Measurements from ENCODE around the gene SACM1L.

Gene SACM1L

DNA sequence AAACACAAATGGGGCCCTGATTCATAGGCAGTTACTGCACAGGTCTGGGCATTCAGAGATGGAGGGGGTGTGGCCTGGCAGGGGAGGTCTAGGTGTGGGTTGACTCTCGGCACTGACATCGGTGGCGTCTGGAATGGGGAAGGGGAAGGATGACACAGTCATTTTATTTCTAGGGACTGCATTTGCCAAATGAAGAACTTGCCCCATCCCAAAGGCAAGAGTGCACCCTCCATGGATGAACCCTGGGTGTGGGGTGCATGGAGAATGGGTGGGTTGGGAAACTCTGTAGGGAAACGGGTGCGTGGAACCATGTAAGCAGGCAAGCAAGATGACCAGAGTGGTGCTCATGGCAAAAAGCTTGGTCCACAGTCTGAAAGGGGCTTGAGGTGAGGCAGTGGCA lies 82.6 kb downstream of the SACM1L start:
- DNase-seq (ENCODE audit: extremely low spot score): no peak
- TF ChIP-seq LEF1 (IDR thresholded peaks at IDR 0.05; ENCODE audit: borderline replicate concordance) (no peak), FOXK2 (IDR thresholded peaks at IDR 0.05) (no peak), FOXA1 (IDR thresholded peaks at IDR 0.05) (no peak), FOXM1 (IDR thresholded peaks at IDR 0.05; ENCODE audit: borderline replicate concordance) (no peak), NFRKB (IDR thresholded peaks at IDR 0.05) (no peak), SUZ12 (IDR thresholded peaks at IDR 0.05) (no peak), BHLHE40 (IDR thresholded peaks at IDR 0.05; ENCODE audit: borderline replicate concordance) (no peak), ELF4 (IDR thresholded peaks at IDR 0.05) (no peak), HDGF (IDR thresholded peaks at IDR 0.05; ENCODE audit: borderline replicate concordance) (no peak), L3MBTL2 (conservative IDR thresholded peaks at IDR 0.05) (no peak), PKNOX1 (IDR thresholded peaks at IDR 0.05) (no peak), ZNF384 (IDR thresholded peaks at IDR 0.05) (no peak), ARNT (IDR thresholded peaks at IDR 0.05) (no peak), SP1 (IDR thresholded peaks at IDR 0.05) (no peak), TARDBP (IDR thresholded peaks at IDR 0.05) (no peak), CTBP1 (IDR thresholded peaks at IDR 0.05; ENCODE audit: borderline replicate concordance) (no peak)
- ChIA-PET CTCF (no interaction called here), POLR2A (no interaction called here)

DNA sequence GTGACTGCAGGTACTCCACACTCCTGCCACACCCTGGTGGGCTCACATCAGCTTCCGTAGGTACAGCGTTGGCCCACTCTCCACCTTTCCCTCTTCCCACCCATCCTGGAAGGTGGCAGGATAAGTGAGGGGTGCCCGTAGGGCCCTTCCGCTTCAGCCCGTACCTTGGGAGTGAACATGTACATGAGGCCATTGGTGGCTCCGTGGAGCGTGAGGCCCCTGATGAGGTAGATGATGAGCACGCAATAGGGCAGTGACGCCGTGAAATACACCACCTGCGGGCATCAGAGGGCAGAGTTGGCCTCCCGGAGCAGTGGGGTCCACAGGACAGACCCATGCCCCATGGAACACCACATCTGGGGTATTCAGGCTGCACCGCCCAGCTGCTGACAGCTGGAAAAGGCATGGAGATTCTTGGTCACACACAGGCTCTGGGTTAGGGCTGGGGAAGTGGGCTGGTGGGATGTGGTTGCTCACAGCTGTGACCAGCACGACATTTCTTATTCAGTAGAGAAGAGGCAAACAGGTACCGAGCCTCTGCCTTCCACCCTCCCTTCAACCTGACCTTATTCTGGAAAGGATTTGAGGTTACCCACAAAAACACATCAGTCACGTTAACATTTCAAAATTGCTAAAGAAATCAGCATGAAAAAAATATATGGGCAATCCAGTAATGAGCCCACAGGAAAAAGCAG lies 83.3 kb downstream of the SACM1L start:
- POLR2A ChIA-PET: no interaction called here
- TF ChIP-seq CTBP1 (IDR thresholded peaks at IDR 0.05; ENCODE audit: borderline replicate concordance) (no peak), L3MBTL2 (conservative IDR thresholded peaks at IDR 0.05) (no peak), LEF1 (IDR thresholded peaks at IDR 0.05; ENCODE audit: borderline replicate concordance) (no peak), FOXK2 (IDR thresholded peaks at IDR 0.05) (no peak), FOXM1 (IDR thresholded peaks at IDR 0.05; ENCODE audit: borderline replicate concordance) (no peak), PKNOX1 (IDR thresholded peaks at IDR 0.05) (no peak), NFRKB (IDR thresholded peaks at IDR 0.05) (no peak), TARDBP (IDR thresholded peaks at IDR 0.05) (no peak), SP1 (IDR thresholded peaks at IDR 0.05) (no peak), SUZ12 (IDR thresholded peaks at IDR 0.05) (no peak), HDGF (IDR thresholded peaks at IDR 0.05; ENCODE audit: borderline replicate concordance) (no peak), BHLHE40 (IDR thresholded peaks at IDR 0.05; ENCODE audit: borderline replicate concordance) (no peak), ELF4 (IDR thresholded peaks at IDR 0.05) (no peak), ZNF384 (IDR thresholded peaks at IDR 0.05) (no peak), ARNT (IDR thresholded peaks at IDR 0.05) (no peak)
- no peak for DNase-seq (ENCODE audit: extremely low spot score)
- CTCF ChIA-PET: no interaction called here

- ChIA-PET POLR2A (no interaction called here), CTCF (no interaction called here)
- TF ChIP-seq FOXK2 (IDR thresholded peaks at IDR 0.05): no peak
- TF ChIP-seq LEF1 (IDR thresholded peaks at IDR 0.05; ENCODE audit: borderline replicate concordance): no peak
- no peak for TF ChIP-seq PKNOX1 (IDR thresholded peaks at IDR 0.05)
- TF ChIP-seq FOXM1 (IDR thresholded peaks at IDR 0.05; ENCODE audit: borderline replicate concordance): no peak
- no peak for TF ChIP-seq BHLHE40 (IDR thresholded peaks at IDR 0.05; ENCODE audit: borderline replicate concordance)
- no peak for DNase-seq (ENCODE audit: extremely low spot score)
Measured at GRCh38 chr3:45773072-45773471, 83.9 kb downstream of the SACM1L start.

GRCh38 chr3:45773714-45774449 lies 84.7 kb downstream of the SACM1L start:
- no peak for DNase-seq (ENCODE audit: extremely low spot score)
- POLR2A ChIA-PET: no interaction called here
- TF ChIP-seq CTBP1 (IDR thresholded peaks at IDR 0.05; ENCODE audit: borderline replicate concordance): no peak
- no peak for TF ChIP-seq SUZ12 (IDR thresholded peaks at IDR 0.05)
- TF ChIP-seq FOXA1 (IDR thresholded peaks at IDR 0.05): no peak
- no peak for TF ChIP-seq PKNOX1 (IDR thresholded peaks at IDR 0.05)
- CTCF ChIA-PET: interaction anchor here (1.6 kb wide), 1 partner anchor 11 kb away, joined by 3 read pairs; no protein-coding TSS in a partner anchor

DNA sequence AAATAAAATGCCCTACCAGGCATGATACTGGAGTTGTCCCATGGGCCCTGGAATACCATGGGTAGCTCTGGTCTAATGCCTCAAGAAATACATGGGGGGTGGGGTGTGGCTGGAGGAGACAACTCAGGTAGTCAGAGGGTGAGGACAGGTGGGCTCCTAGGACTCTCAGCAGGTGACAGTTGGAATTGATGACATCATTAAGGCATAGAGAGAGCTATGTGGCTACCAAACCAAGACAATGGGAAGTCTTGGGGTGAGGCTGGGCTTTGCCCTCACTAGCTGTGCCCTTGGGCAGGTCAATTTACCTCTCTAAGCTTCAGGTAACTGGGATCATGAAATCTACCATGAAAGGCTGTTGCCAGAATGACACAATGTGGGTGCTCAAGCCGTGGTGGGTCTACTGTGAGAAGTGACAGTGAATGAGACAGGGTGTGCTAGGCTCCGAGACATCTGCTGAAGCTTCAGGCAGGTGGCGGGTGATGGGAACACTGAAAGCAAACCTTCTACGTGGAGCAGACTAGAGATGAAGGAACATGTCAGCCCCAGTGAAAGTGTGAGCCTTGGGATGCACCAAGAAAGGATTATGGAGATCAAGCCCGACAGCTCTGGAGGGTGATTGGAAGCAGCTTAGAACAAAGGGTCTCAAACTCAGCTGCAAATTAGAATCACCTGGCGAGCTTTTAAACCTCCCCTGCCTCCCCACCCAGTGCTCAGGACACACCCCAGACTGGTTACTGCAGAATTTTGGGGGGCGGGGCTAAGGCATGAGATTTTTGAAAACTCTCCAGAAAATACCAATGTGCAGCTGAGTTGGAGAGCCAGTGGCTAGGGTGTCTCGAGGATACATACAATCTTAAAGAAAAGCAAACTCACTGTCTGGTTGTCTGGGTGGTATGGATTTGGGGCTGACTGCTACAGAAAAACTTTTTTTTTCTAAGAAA lies 85.7 kb downstream of the SACM1L start:
- DNase-seq (ENCODE audit: extremely low spot score): no peak
- ChIA-PET POLR2A (interaction anchor here (0.5 kb wide), 1 partner anchor 1264 kb away, joined by 3 read pairs; no protein-coding TSS in a partner anchor), CTCF (interaction anchor here (1.6 kb wide), 1 partner anchor 12 kb away, joined by 3 read pairs; no protein-coding TSS in a partner anchor)
- TF ChIP-seq FOXK2 (IDR thresholded peaks at IDR 0.05): no peak
- TF ChIP-seq L3MBTL2 (conservative IDR thresholded peaks at IDR 0.05): no peak
